Psoas muscle (tissue), 8 donors: ENCODE data around the gene KAT2B. TPM values are rescaled to one million over a fixed set of nuclear protein-coding genes. Genes with fewer than 3 reads are reported as not detected.

Experiments used
- ATAC-seq, 4 donors: fragments of 200-7000 bp; cut with Tn5 transposase; one replicate each; pipeline ENCODE4 v1.9.1; 2020; ENCODE audit warnings: moderate library complexity in 3 of 4, mild to moderate bottlenecking in 2 of 4
- DNase-seq, 2 donors: peaks; one replicate each; pipeline ENCODE4 v3.0.0-alpha.2; 2020
- H3K27ac ChIP-seq: fragments of 200-600 bp; one replicate; pipeline ENCODE4 v1.8.0; 2022
- H3K27me3 ChIP-seq, 3 donors: fragments of 200-600 bp in 1 of 3; one replicate each; pipeline versions ENCODE4 v1.6.1 to v1.8.0; 2013 to 2022; ENCODE audit warnings: low read length in 2 of 3, mild to moderate bottlenecking in 2 of 3, moderate library complexity in 1 of 3; ENCODE audit not compliant: insufficient read depth in 3 of 3
- H3K36me3 ChIP-seq, 2 donors: fragments of 200-600 bp in 1 of 2; one replicate each; pipeline versions ENCODE4 v1.6.1 to v1.8.0; 2013 to 2022; ENCODE audit warnings: low read depth in 1 of 2, mild to moderate bottlenecking in 1 of 2, moderate library complexity in 1 of 2; ENCODE audit not compliant: insufficient read depth in 1 of 2
- H3K4me1 ChIP-seq: fragments of 200-600 bp; one replicate; pipeline ENCODE4 v1.8.0; 2022
- H3K4me3 ChIP-seq: fragments of 200-600 bp; one replicate; pipeline ENCODE4 v1.8.0; 2022; ENCODE audit warnings: mild to moderate bottlenecking
- H3K9me3 ChIP-seq: fragments of 200-600 bp; one replicate; pipeline ENCODE4 v1.8.0; 2022
- WGBS, 3 donors: extraction: QIAGEN DNeasy Blood & Tissue Kit; methylation state at CpG; one replicate each; pipeline versions ENCODE4 v1.1.6 to v1.1.7; 2013; 5-methylcytosine and 5-hydroxymethylcytosine counted together
- intact Hi-C, 2 donors: fragments of 100-400 bp; cut with DNase I; formaldehyde crosslinking; loops; one replicate each; pipeline versions ENCODE4 v1.11.0 to v1.14.2; 2022
- polyA plus RNA-seq, 3 donors: library from polyadenylated mRNA; stranded (reverse); fragments of 200-250 nt; gene quantifications; one replicate each; pipeline ENCODE4 v1.2.3, GENCODE V29; 2013
- total RNA-seq, 4 donors: library from RNA; stranded (reverse); fragmentation: NEBNext Ultra II Directional in 2 of 4; extraction: Animal tissue kit (Norgen Biotek cat#: 25700) in 2 of 4; gene quantifications; one replicate each; pipeline versions ENCODE4 v1.2.1 to v1.2.4, GENCODE V29; 2021 to 2023
- TF ChIP-seq, protein P1 (sequence below): fragments of 200-600 bp; IDR thresholded peaks from one replicate; pipeline ENCODE4 v1.8.0; 2022; ENCODE audit warnings: antibody characterized with exemption
- donor health status: healthy with polysubstance abuse.
- donor health status: DM: no; HTN: no; CAD: no; lungs with moderate emphysema.
- donor health status: Bipolar disorder and iron deficiency.
- donor health status: healthy.
- donor health status: DM: yes; HTN: yes; CAD: no.
- donor health status: DM: no; HTN: no; CAD: no.
- donor health status: DM: no; HTN: no; CAD: no.
- donor health status: DM: yes; HTN: yes; CAD: no.

Gene KAT2B
- total and polyA plus RNA-seq, 7 donors = 10.8 to 62.2 (median 28.3) TPM

GRCh38 chr3:20194793-20195460 is 154.7 kb downstream of the KAT2B start:
- Histone ChIP-seq H3K9me3 (no peaks in the 10 kb centered on the region), H3K4me3 (no peak overlapping the region), H3K27ac (no peak overlapping the region), H3K36me3 (no peaks in the 10 kb centered on the region), H3K4me1 (no peaks in the 10 kb centered on the region), H3K27me3 (no peaks in the 10 kb centered on the region)
- WGBS, 3 donors = 93 to 95% (median 94%) methylated on average over 7 of the region's 7 CpGs
- TF ChIP-seq, protein P1, sequence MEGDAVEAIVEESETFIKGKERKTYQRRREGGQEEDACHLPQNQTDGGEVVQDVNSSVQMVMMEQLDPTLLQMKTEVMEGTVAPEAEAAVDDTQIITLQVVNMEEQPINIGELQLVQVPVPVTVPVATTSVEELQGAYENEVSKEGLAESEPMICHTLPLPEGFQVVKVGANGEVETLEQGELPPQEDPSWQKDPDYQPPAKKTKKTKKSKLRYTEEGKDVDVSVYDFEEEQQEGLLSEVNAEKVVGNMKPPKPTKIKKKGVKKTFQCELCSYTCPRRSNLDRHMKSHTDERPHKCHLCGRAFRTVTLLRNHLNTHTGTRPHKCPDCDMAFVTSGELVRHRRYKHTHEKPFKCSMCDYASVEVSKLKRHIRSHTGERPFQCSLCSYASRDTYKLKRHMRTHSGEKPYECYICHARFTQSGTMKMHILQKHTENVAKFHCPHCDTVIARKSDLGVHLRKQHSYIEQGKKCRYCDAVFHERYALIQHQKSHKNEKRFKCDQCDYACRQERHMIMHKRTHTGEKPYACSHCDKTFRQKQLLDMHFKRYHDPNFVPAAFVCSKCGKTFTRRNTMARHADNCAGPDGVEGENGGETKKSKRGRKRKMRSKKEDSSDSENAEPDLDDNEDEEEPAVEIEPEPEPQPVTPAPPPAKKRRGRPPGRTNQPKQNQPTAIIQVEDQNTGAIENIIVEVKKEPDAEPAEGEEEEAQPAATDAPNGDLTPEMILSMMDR = no peak
- ATAC-seq (no peak), DNase-seq (no peak)
- intact Hi-C loops = no loop called here

DNA sequence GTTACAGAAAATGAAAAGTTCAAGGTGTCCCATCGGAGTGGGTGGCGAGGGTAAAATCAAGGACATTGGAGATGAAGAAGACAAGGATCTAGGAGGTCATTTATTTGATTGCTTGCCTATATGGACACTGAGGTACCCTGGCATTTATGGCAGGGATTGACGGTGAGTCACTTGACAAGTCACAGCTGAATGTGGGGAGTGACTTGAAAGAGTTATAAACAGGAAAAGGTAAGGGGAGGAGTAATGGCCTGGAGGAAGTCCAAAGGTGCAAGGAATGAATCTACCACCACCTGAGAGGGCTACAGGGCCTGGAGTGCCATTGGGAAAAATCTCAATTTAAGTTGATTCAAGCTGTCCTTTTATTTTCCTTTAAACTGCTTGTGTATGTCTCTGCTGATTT is 157.5 kb downstream of the KAT2B start:
- H3K36me3 ChIP-seq = no peaks in the 10 kb centered on the region
- TF ChIP-seq, protein P1 = no peak
- H3K27me3 ChIP-seq = no peaks in the 10 kb centered on the region
- no peaks in the 10 kb centered on the region for H3K9me3 ChIP-seq
- no peak overlapping the region for H3K27ac ChIP-seq
- no peak for ATAC-seq
- H3K4me1 ChIP-seq = no peaks in the 10 kb centered on the region
- 92 to 94% (median 93%) methylated on average over 3 of the region's 3 CpGs for WGBS, 3 donors
- no peak overlapping the region for H3K4me3 ChIP-seq
- intact Hi-C loops = no loop called here
- no peak for DNase-seq

DNA sequence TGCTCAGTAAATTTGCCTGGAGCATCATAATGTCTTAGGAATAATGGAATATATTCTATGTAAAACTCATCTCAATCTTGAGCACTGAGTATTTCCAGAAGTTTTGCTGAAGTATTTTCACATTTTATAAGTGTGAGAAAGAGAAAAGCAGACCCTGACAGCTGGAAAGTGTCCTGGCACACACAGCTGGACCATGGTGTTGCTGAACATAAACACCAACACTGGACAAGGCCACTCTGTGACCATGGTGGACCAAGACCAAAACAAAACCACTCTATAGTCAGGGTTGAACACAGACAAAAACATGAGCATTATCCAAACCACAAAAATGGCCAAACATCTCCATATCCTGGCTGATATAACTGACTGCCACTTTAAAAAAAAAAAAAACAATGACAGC is 160.9 kb downstream of the KAT2B start:
- no peaks in the 10 kb centered on the region for H3K36me3 ChIP-seq
- H3K9me3 ChIP-seq = no peaks in the 10 kb centered on the region
- TF ChIP-seq, protein P1 = no peak
- H3K27me3 ChIP-seq = no peaks in the 10 kb centered on the region
- DNase-seq (no peak), ATAC-seq (no peak)
- no peak overlapping the region for H3K27ac ChIP-seq
- no peaks in the 10 kb centered on the region for H3K4me1 ChIP-seq
- intact Hi-C loops = no loop called here
- H3K4me3 ChIP-seq = no peak overlapping the region

Other genes starting within 250 kb of the KAT2B start
- gene EFHB, start 106.2 kb upstream of the KAT2B start, total RNA-seq = under 1 TPM in 2 of 4 donors, not detected in 2; 0.27 to 0.30 TPM
- gene EFHB, start 106.2 kb upstream of the KAT2B start, polyA plus RNA-seq = under 1 TPM in 2 of 3 donors, not detected in 1; 0.07 to 0.43 TPM
- 10 to 100 TPM; 38.5 to 62.3 (median 54.9) TPM for gene RAB5A, start 93.3 kb upstream of the KAT2B start, total RNA-seq
- 10 to 100 TPM; 28.6 to 61.4 (median 46.5) TPM for gene RAB5A, start 93.3 kb upstream of the KAT2B start, polyA plus RNA-seq
- gene PP2D1, start 28.2 kb upstream of the KAT2B start, total RNA-seq = not detected
- not detected for gene PP2D1, start 28.2 kb upstream of the KAT2B start, polyA plus RNA-seq
- gene SGO1, start 145.8 kb downstream of the KAT2B start, total RNA-seq = not detected
- under 1 TPM in 2 of 3 donors, not detected in 1; 0.03 to 0.05 TPM for gene SGO1, start 145.8 kb downstream of the KAT2B start, polyA plus RNA-seq